PFSK-1 (cell line): Measurements from ENCODE around the gene HSBP1.

Experiments used
- FOXP2 ChIP-seq: optimal IDR thresholded peaks from 2 replicates; pipeline ENCODE3; 2011; ENCODE audit warnings: borderline replicate concordance, control low read depth, inconsistent platforms; ENCODE audit not compliant: insufficient read depth; ENCODE audit errors: extremely low read length, extremely low read depth
- POLR2AphosphoS5 ChIP-seq: IDR thresholded peaks from 2 replicates; pipeline ENCODE4 v1.6.1; 2012; ENCODE audit warnings: low read depth, mild to moderate bottlenecking, control low read depth, low read length, moderate library complexity
- REST ChIP-seq, 2 experiments: IDR thresholded peaks; 2 replicates each; pipeline versions ENCODE4 v1.6.1 to v1.8.0; 2011 to 2012; ENCODE audit warnings: low read depth in 2 of 2, low read length in 2 of 2, control low read depth in 1 of 2, inconsistent platforms in 1 of 2, mild to moderate bottlenecking in 1 of 2, moderate library complexity in 1 of 2; ENCODE audit not compliant: insufficient read depth in 1 of 2
- SIN3A ChIP-seq: IDR thresholded peaks from 2 replicates; pipeline ENCODE4 v1.6.1; 2012; ENCODE audit warnings: mild to moderate bottlenecking, low read length, moderate library complexity, borderline replicate concordance; ENCODE audit not compliant: insufficient read depth
- TAF1 ChIP-seq: IDR thresholded peaks from 2 replicates; pipeline ENCODE4 v1.6.1; 2012; ENCODE audit warnings: low read length, control low read depth, borderline replicate concordance; ENCODE audit not compliant: insufficient read depth

- TF ChIP-seq TAF1 (no peak), POLR2AphosphoS5 (no peak), SIN3A (no peak), REST (IDR thresholded peaks at IDR 0.05; ENCODE audit: insufficient read depth in 1 of 2, low read depth in 2 of 2, low read length in 2 of 2) (no peak), FOXP2 (no peak)
These were observed 44.8 kb upstream of the HSBP1 start for GRCh38 chr16:83762992-83763358.
